A375 (cell line): ENCODE results near the gene CTSL. TPM values are rescaled to one million over a fixed set of nuclear protein-coding genes. Genes with fewer than 3 reads are reported as not detected.

Experiments used
- total RNA-seq: library from RNA; depleted of rRNA; stranded (reverse); fragments of >200 nt; shearing (Covaris generic); gene quantifications from 2 replicates; pipeline ENCODE4 v1.2.3, GENCODE V29; 2014; rRNA removed

CTSL gene
- total RNA-seq = 108 and 110 TPM in 2 replicates

DNA sequence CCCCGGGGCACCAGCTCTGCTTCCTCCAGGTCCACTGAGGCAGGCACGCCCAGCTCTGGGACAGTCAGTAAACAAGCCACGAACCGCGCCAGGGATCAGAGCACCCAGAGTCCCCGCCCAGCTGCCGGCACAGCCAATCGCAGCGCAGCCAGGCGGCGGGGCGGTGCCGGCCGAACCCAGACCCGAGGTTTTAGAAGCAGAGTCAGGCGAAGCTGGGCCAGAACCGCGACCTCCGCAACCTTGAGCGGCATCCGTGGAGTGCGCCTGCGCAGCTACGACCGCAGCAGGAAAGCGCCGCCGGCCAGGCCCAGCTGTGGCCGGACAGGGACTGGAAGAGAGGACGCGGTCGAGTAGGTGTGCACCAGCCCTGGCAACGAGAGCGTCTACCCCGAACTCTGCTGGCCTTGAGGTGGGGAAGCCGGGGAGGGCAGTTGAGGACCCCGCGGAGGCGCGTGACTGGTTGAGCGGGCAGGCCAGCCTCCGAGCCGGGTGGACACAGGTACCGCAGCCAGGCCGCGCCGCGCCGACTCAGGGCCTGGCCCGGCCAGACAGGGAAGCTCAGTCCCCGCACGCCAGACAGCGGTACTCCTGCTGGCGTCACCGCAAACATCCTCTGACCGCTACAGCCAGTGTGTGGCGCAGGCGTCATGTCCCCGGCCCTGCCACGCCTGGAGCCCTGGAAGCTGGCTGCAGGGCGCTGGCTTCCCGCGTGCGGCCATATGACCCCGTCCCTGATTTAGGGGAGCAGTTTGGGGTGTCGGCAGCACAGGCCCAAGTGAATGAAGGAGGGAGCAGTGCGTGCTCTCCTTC lies at the start of gene CTSL:
Gene CTSL, plus strand, starts transcription at position 220 of the 810 bp plus-strand sequence. CDS start 1,485 bp downstream, outside the sequence.

Other genes starting within 250 kb of the CTSL start
- 0.58 and 2.1 TPM in 2 replicates for gene DAPK1, start 228.3 kb upstream of the CTSL start, total RNA-seq
- not detected in 2 replicates for gene SPATA31E1, start 156.8 kb downstream of the CTSL start, total RNA-seq
- not detected in 2 replicates for gene SPATA31C1, start 191.8 kb downstream of the CTSL start, total RNA-seq
- 4.9 and 7.6 TPM in 2 replicates for gene CDK20, start 248.4 kb downstream of the CTSL start, total RNA-seq